ENCODE results near the gene ADAT1.

Gene ADAT1

DNA sequence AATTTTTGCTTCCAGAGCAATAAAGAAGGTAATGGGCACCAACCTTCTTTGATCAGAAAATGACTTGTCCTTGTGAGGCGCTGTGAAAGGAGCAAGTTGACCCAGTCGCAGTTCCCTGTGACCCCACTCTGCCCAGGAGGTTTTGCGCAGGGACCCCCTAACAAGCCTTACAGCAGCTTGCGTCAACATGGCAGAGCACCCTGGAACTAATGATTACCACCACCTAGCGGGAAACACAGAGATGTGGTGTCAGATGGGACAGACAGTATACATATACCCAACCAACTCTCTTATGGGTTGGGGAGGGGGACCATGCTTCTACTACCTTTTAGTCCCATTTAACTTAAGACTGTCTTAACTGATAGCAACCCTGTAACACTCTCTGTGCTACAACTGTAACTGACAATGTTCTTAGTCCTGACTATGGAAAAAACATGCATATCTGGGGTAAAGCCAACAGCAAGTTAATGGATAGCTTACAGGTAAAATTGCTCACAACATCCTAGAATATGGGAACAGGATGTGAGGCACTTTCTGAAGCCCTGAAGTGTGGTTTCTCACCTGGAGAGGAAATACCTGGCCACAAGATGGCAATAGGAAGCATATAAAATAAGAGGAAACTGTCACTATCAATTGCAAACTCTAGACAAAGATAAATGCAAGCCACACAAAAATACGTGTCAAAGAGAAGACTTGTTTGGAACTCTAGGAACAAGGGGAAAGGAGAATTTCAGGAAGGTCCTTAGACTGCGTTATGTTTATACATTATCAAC is 21.3 kb upstream of the ADAT1 start:
- Histone ChIP-seq H4K20me1 (ENCODE audit: insufficient read depth, low read length) (peaks cover 45% of the 10 kb centered on the region), H3K27ac (ENCODE audit: low read length) (no peak overlapping the region), H3K9me3 (ENCODE audit: insufficient read depth, low read length, severe bottlenecking) (no peaks in the 10 kb centered on the region), H3K79me2 (ENCODE audit: insufficient read depth, low read length) (peaks cover 92% of the 10 kb centered on the region), H3K4me1 (ENCODE audit: insufficient read depth, low read length) (peaks cover 34% of the 10 kb centered on the region), H2AFZ (ENCODE audit: low read depth, low read length) (no peak overlapping the region), H3K4me2 (ENCODE audit: insufficient read depth, low read length) (peak overlapping the region; percentile 99; the same call in 1 of the 2 replicates), H3K4me3 (ENCODE audit: low read depth in 1 of 2, low read length in 2 of 2) (no peak overlapping the region), H3K36me3 (ENCODE audit: insufficient read depth, low read length) (peaks cover 66% of the 10 kb centered on the region), H3K9ac (ENCODE audit: low read depth, low read length) (no peak overlapping the region), H3K27me3 (ENCODE audit: insufficient read depth, low read length, poor library complexity) (no peaks in the 10 kb centered on the region)
- TF ChIP-seq EZH2 (IDR thresholded peaks at IDR 0.05; ENCODE audit: borderline replicate concordance, low read depth, low read length, severe bottlenecking), result no peak
- TF ChIP-seq, protein P1, sequence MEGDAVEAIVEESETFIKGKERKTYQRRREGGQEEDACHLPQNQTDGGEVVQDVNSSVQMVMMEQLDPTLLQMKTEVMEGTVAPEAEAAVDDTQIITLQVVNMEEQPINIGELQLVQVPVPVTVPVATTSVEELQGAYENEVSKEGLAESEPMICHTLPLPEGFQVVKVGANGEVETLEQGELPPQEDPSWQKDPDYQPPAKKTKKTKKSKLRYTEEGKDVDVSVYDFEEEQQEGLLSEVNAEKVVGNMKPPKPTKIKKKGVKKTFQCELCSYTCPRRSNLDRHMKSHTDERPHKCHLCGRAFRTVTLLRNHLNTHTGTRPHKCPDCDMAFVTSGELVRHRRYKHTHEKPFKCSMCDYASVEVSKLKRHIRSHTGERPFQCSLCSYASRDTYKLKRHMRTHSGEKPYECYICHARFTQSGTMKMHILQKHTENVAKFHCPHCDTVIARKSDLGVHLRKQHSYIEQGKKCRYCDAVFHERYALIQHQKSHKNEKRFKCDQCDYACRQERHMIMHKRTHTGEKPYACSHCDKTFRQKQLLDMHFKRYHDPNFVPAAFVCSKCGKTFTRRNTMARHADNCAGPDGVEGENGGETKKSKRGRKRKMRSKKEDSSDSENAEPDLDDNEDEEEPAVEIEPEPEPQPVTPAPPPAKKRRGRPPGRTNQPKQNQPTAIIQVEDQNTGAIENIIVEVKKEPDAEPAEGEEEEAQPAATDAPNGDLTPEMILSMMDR (IDR thresholded peaks at IDR 0.05; ENCODE audit: borderline replicate concordance, extremely low read depth, low read length, poor library complexity, severe bottlenecking), result no peak
- no peak for ATAC-seq (ENCODE audit: insufficient read depth, low read depth)
- DNase-seq, result no peak

DNA sequence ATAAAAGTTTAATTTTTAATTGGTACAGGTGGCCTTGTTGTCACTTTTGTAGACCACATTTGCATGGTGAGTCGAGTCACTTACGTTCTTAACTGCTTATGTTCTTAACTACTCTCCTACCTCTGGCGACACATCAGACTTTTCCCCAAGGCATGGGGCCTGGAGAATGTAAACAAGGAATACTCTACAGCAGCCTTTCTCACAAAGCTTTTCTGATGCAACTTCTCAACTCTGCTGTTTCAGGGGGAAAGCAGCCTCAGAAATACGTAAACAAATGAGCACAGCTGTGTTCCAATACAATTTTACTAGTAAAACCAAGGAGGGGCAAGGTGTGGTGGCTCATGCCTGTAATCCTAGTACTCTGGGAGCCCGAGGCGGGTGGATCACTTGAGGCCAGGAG is 17.5 kb upstream of the ADAT1 start:
- DNase-seq, result no peak
- ATAC-seq (ENCODE audit: insufficient read depth, low read depth), result no peak
- Histone ChIP-seq H3K79me2 (ENCODE audit: insufficient read depth, low read length) (peaks cover 58% of the 10 kb centered on the region), H3K9me3 (ENCODE audit: insufficient read depth, low read length, severe bottlenecking) (no peaks in the 10 kb centered on the region), H3K4me1 (ENCODE audit: insufficient read depth, low read length) (peaks cover 20% of the 10 kb centered on the region), H3K27ac (ENCODE audit: low read length) (no peak overlapping the region), H3K36me3 (ENCODE audit: insufficient read depth, low read length) (peaks cover 88% of the 10 kb centered on the region), H3K4me3 (ENCODE audit: low read depth in 1 of 2, low read length in 2 of 2) (no peak overlapping the region), H2AFZ (ENCODE audit: low read depth, low read length) (no peak overlapping the region), H3K27me3 (ENCODE audit: insufficient read depth, low read length, poor library complexity) (no peaks in the 10 kb centered on the region), H3K9ac (ENCODE audit: low read depth, low read length) (no peak overlapping the region), H4K20me1 (ENCODE audit: insufficient read depth, low read length) (peaks cover 37% of the 10 kb centered on the region), H3K4me2 (ENCODE audit: insufficient read depth, low read length) (no peak overlapping the region)
- TF ChIP-seq, protein P1 (IDR thresholded peaks at IDR 0.05; ENCODE audit: borderline replicate concordance, extremely low read depth, low read length, poor library complexity, severe bottlenecking), result no peak
- TF ChIP-seq EZH2 (IDR thresholded peaks at IDR 0.05; ENCODE audit: borderline replicate concordance, low read depth, low read length, severe bottlenecking), result no peak

- no peak overlapping the region for H3K9ac ChIP-seq (ENCODE audit: low read depth, low read length)
- no peaks in the 10 kb centered on the region for H3K27me3 ChIP-seq (ENCODE audit: insufficient read depth, low read length, poor library complexity)
- ATAC-seq (ENCODE audit: insufficient read depth, low read depth) (no peak), DNase-seq (no peak)
- no peaks in the 10 kb centered on the region for H3K4me1 ChIP-seq (ENCODE audit: insufficient read depth, low read length)
- H2AFZ ChIP-seq (ENCODE audit: low read depth, low read length), result no peak overlapping the region
- TF ChIP-seq, protein P1 (IDR thresholded peaks at IDR 0.05; ENCODE audit: borderline replicate concordance, extremely low read depth, low read length, poor library complexity, severe bottlenecking), result no peak
- TF ChIP-seq EZH2 (IDR thresholded peaks at IDR 0.05; ENCODE audit: borderline replicate concordance, low read depth, low read length, severe bottlenecking), result no peak
- H3K9me3 ChIP-seq (ENCODE audit: insufficient read depth, low read length, severe bottlenecking), result no peaks in the 10 kb centered on the region
- H3K4me2 ChIP-seq (ENCODE audit: insufficient read depth, low read length), result no peak overlapping the region
- no peak overlapping the region for H3K4me3 ChIP-seq (ENCODE audit: low read depth in 1 of 2, low read length in 2 of 2)
- peaks cover 7% of the 10 kb centered on the region; the same call in 1 of the 2 replicates for H3K79me2 ChIP-seq (ENCODE audit: insufficient read depth, low read length)
- no peaks in the 10 kb centered on the region for H4K20me1 ChIP-seq (ENCODE audit: insufficient read depth, low read length)
- H3K27ac ChIP-seq (ENCODE audit: low read length), result no peak overlapping the region
- peaks cover 91% of the 10 kb centered on the region for H3K36me3 ChIP-seq (ENCODE audit: insufficient read depth, low read length)
Observed at GRCh38 chr16:75635036-75635435, 12.0 kb upstream of the ADAT1 start.

Measured in DND-41 (cell line).